HepG2 (cell line): Measurements from ENCODE around the gene CTNNA3. TPM values are rescaled to one million over a fixed set of nuclear protein-coding genes. Genes with fewer than 3 reads are reported as not detected.

ENCODE experiments used
- ATAC-seq: fragments of 200-7000 bp; cut with Tn5 transposase; 3 replicates; pipeline ENCODE4 v1.9.1; 2020; ENCODE audit warnings: mild to moderate bottlenecking, moderate library complexity
- BruUV-seq: library from RNA; stranded (reverse); fragments of 400-500 nt; replicated peaks from 2 replicates; lab custom pipeline; 2021; lab: Mats Ljungman, UMichigan
- CTCF ChIA-PET: fragments of 300-600 bp; formaldehyde crosslinking; extraction: SDS; loops from one replicate; lab custom pipeline; 2021; ENCODE audit warnings: low total read pairs, inconsistent platforms, low intra/inter-chr PET ratio; lab: Yijun Ruan, JAX
- POLR2A ChIA-PET: fragments of 350-600 bp; sonication (Branson Sonifier 250); formaldehyde crosslinking; loops from one replicate; lab custom pipeline; 2020; ENCODE audit warnings: antibody characterized with exemption, inconsistent platforms; lab: Yijun Ruan, JAX
- DNase-seq: peaks from one replicate; pipeline ENCODE4 v3.0.0-alpha.2; 2015; ENCODE audit warnings: low spot score
- FAIRE-seq: peaks from 3 replicates; lab custom pipeline; 2011; peaks lifted over from hg19 to GRCh38; lab: Jason Lieb, UNC
- H2AFZ ChIP-seq: one replicate; pipeline ENCODE4 v1.6.1; 2011; ENCODE audit warnings: low read length, inconsistent platforms
- H3K27ac ChIP-seq: fragments of 300-600 bp; 3 replicates; pipeline ENCODE4 v1.8.0; 2011; ENCODE audit warnings: mixed run types, mild to moderate bottlenecking, mixed read lengths, low read length, inconsistent platforms; ENCODE audit not compliant: insufficient read depth; ENCODE audit errors: extremely low read length
- H3K27me3 ChIP-seq, 2 experiments: fragments of 200-600 bp in 1 of 2; 2 replicates in 1 of 2; 3 replicates in 1 of 2; pipeline versions ENCODE4 v1.6.0 to v1.8.0; 2011; ENCODE audit warnings: low read length in 2 of 2, mild to moderate bottlenecking in 2 of 2, moderate library complexity in 2 of 2, inconsistent platforms in 1 of 2; ENCODE audit not compliant: insufficient read depth in 2 of 2, control insufficient read depth in 1 of 2
- H3K36me3 ChIP-seq, 2 experiments: fragments of 200-600 bp in 1 of 2; replicated peaks in 1 of 2; 2 replicates in 1 of 2; 3 replicates in 1 of 2; pipeline versions ENCODE4 v1.5.1 to v1.8.0; 2011; ENCODE audit warnings: low read length in 2 of 2, inconsistent platforms in 1 of 2; ENCODE audit not compliant: insufficient read depth in 2 of 2, control insufficient read depth in 1 of 2
- H3K4me1 ChIP-seq: 2 replicates; pipeline ENCODE4 v1.5.1; 2012; ENCODE audit warnings: low read length, inconsistent platforms; ENCODE audit not compliant: insufficient read depth
- H3K4me2 ChIP-seq: 2 replicates; pipeline ENCODE4 v1.6.0; 2011; ENCODE audit warnings: low read depth, low read length, inconsistent platforms
- H3K4me3 ChIP-seq, 3 experiments: fragments of 200-600 bp in 1 of 3; sonication (generic), shearing (Covaris generic) in 1 of 3; replicated peaks in 1 of 3; 2 replicates each; pipeline ENCODE4 v1.5.1; 2011 to 2016; ENCODE audit warnings: low read length in 3 of 3, inconsistent platforms in 2 of 3, low read depth in 2 of 3, mild to moderate bottlenecking in 2 of 3, control low read depth in 1 of 3, mixed read lengths in 1 of 3; ENCODE audit not compliant: insufficient read depth in 1 of 3
- H3K79me2 ChIP-seq: one replicate; pipeline ENCODE4 v1.6.1; 2011; ENCODE audit warnings: low read length, inconsistent platforms; ENCODE audit not compliant: insufficient read depth
- H3K9ac ChIP-seq: 2 replicates; pipeline ENCODE4 v1.6.0; 2011; ENCODE audit warnings: mild to moderate bottlenecking, low read depth, low read length, inconsistent platforms; ENCODE audit not compliant: insufficient read depth
- H3K9me3 ChIP-seq: 2 replicates; pipeline ENCODE4 v1.5.1; 2012; ENCODE audit warnings: mild to moderate bottlenecking, low read length
- H4K20me1 ChIP-seq: 2 replicates; pipeline ENCODE4 v1.6.0; 2011; ENCODE audit warnings: inconsistent platforms, mild to moderate bottlenecking, low read length, moderate library complexity; ENCODE audit not compliant: insufficient read depth
- CENPX ChIP-seq: sonication (generic); formaldehyde crosslinking; IDR thresholded peaks from 2 replicates; pipeline ENCODE4 v1.9.0; 2021; ENCODE audit warnings: mild to moderate bottlenecking, missing genetic modification reagents, moderate library complexity
- GPN1 ChIP-seq: sonication (generic); formaldehyde crosslinking; IDR thresholded peaks from 2 replicates; pipeline ENCODE4 v1.5.1; 2020; ENCODE audit warnings: missing genetic modification reagents, borderline replicate concordance
- GTF3A ChIP-seq: sonication (generic); formaldehyde crosslinking; conservative IDR thresholded peaks from 2 replicates; pipeline ENCODE4 v1.4.0; 2020; ENCODE audit warnings: mild to moderate bottlenecking, missing genetic modification reagents
- KDM2A ChIP-seq: sonication (generic); formaldehyde crosslinking; IDR thresholded peaks from 2 replicates; pipeline ENCODE4 v1.4.0; 2020; ENCODE audit warnings: low read depth, missing genetic modification reagents, borderline replicate concordance
- MTA1 ChIP-seq: sonication (generic); formaldehyde crosslinking; IDR thresholded peaks from 2 replicates; pipeline ENCODE4 v1.4.0; 2020; ENCODE audit warnings: missing genetic modification reagents, mild to moderate bottlenecking, borderline replicate concordance
- NFIC ChIP-seq: IDR thresholded peaks from 2 replicates; pipeline ENCODE4 v1.6.1; 2012; ENCODE audit warnings: mild to moderate bottlenecking, low read length, inconsistent platforms
- ZFP36L2 ChIP-seq: sonication (generic); formaldehyde crosslinking; IDR thresholded peaks from 2 replicates; pipeline ENCODE4 v1.4.0; 2020; ENCODE audit warnings: missing genetic modification reagents
- ZNF3 ChIP-seq: IDR thresholded peaks from 2 replicates; pipeline ENCODE4 v1.7.0; 2017; ENCODE audit warnings: inconsistent platforms
- ZNF549 ChIP-seq: sonication (generic); formaldehyde crosslinking; IDR thresholded peaks from 2 replicates; pipeline ENCODE4 v1.5.0; 2020; ENCODE audit warnings: missing genetic modification reagents
- ZNF550 ChIP-seq: sonication (generic); formaldehyde crosslinking; IDR thresholded peaks from 2 replicates; pipeline ENCODE4 v1.4.0; 2020; ENCODE audit warnings: mild to moderate bottlenecking, missing genetic modification reagents, borderline replicate concordance
- ZNF562 ChIP-seq: sonication (generic); formaldehyde crosslinking; IDR thresholded peaks from 2 replicates; pipeline ENCODE4 v1.8.0; 2022; ENCODE audit warnings: missing genetic modification reagents, borderline replicate concordance
- ZNF768 ChIP-seq: sonication (generic); formaldehyde crosslinking; IDR thresholded peaks from 2 replicates; pipeline ENCODE4 v1.4.0; 2020; ENCODE audit warnings: missing genetic modification reagents
- WGBS: methylation state at CpG from one replicate; pipeline ENCODE4 v1.1.6; 2017; ENCODE audit warnings: low lambda C conversion rate; 5-methylcytosine and 5-hydroxymethylcytosine counted together
- in situ Hi-C: cut with HindIII; loops from 2 replicates; pipeline ENCODE4 v1.10.0; 2017; ENCODE audit warnings: low pct_unique_long_range_greater_than_20kb; ENCODE audit not compliant: extremely low pct_ligation_motif_present
- intact Hi-C: fragments of 100-400 bp; cut with micrococcal nuclease; formaldehyde crosslinking; loops from one replicate; pipeline ENCODE4 v1.10.0; 2022; ENCODE audit not compliant: unreplicated experiment
- polyA plus RNA-seq, 8 experiments: library from polyadenylated mRNA; depleted of rRNA in 3 of 8; stranded (reverse) in 7 of 8; unstranded in 1 of 8; fragments of >200 nt; fragmentation: Illumina TruSeq in 4 of 8; extraction: Trizol in 4 of 8; gene quantifications; 2 replicates each; pipeline versions ENCODE4 v1.2.1 to v1.2.3, GENCODE V29; 2011 to 2016; ENCODE audit warnings: low read depth in 4 of 8, missing spikeins in 1 of 8, mixed read lengths in 1 of 8; ENCODE audit not compliant: insufficient read depth in 1 of 8
- total RNA-seq, 5 experiments: library from RNA; depleted of rRNA; stranded (reverse); fragments of >200 nt; fragmentation: Illumina TruSeq; extraction: Trizol; gene quantifications; 2 replicates each; pipeline ENCODE4 v1.2.3, GENCODE V29; 2016; ENCODE audit warnings: low read depth in 1 of 5
- TF ChIP-seq, protein P1 (sequence below): sonication (generic); formaldehyde crosslinking; IDR thresholded peaks from 2 replicates; pipeline ENCODE4 v1.5.0; 2020; ENCODE audit warnings: missing genetic modification reagents, mild to moderate bottlenecking, borderline replicate concordance
- TF ChIP-seq, protein P2 (sequence below): sonication (generic); formaldehyde crosslinking; IDR thresholded peaks from 2 replicates; pipeline ENCODE4 v1.4.0; 2020; ENCODE audit warnings: mild to moderate bottlenecking, low read depth, missing genetic modification reagents
- TF ChIP-seq, protein P3 (sequence below): sonication (generic); formaldehyde crosslinking; IDR thresholded peaks from 2 replicates; pipeline ENCODE4 v1.4.0; 2020; ENCODE audit warnings: mild to moderate bottlenecking, missing genetic modification reagents, borderline replicate concordance

The CTNNA3 gene
- total and polyA plus RNA-seq, 2 of the 13 experiments (the other 11 are each of a cell fraction or from before 2014, with no cell fraction given), result not detected

DNA sequence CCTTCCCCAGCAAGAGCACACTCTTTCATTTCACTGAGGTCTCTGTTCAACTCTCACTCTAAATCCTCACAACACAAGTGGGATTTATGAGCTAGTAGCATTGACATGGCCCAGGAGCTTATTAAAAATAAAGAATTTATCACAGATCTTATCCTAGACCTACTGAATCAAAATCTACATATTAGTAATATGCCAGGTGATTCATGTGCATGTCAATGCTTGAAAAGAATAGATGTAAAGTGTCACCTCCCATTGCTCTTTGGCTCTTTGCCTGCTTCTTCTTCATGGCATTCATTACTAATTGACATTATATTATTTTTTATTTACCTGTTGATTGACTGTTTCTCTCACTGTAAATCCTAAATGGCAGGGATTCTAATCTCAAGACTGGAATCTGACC lies 1229.4 kb downstream of the CTNNA3 start (continued):
- TF ChIP-seq ZNF549 (CRISPR knock-in tag) (no peak), ZNF562 (CRISPR knock-in tag) (no peak), GPN1 (no peak), ZFP36L2 (CRISPR knock-in tag) (no peak)
- TF ChIP-seq, protein P1, sequence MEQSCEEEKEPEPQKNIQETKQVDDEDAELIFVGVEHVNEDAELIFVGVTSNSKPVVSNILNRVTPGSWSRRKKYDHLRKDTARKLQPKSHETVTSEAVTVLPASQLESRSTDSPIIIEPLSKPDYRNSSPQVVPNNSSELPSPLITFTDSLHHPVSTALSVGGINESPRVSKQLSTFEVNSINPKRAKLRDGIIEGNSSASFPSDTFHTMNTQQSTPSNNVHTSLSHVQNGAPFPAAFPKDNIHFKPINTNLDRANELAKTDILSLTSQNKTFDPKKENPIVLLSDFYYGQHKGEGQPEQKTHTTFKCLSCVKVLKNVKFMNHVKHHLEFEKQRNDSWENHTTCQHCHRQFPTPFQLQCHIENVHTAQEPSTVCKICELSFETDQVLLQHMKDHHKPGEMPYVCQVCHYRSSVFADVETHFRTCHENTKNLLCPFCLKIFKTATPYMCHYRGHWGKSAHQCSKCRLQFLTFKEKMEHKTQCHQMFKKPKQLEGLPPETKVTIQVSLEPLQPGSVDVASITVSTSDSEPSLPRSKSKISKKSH, result no peak

DNA sequence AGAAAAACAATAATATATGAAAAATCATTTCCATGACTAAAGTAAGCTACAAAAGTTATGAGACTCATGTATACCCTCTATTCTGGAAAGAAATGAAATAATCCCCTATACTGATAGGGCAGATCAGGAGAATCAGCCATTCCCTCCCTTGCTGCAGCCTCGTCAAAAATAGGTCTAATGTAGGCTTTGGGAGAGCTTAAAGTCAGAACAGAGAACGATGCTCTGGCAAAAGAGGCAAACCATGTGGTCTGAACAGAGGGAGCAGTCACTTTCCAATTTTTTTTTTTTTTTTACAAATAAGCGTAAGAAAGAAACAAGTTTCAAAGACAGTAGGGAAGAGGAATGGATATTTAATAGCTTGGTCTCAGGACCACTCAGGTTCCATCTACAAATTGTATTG lies 1232.4 kb downstream of the CTNNA3 start:
- BruUV-seq, result no TSS peak
- Histone ChIP-seq H4K20me1 (no peaks in the 10 kb centered on the region), H3K4me3 (no peak overlapping the region), H3K9me3 (peaks cover 62% of the 10 kb centered on the region), H3K27ac (no peak overlapping the region), H3K4me1 (no peaks in the 10 kb centered on the region), H3K4me2 (no peak overlapping the region), H3K79me2 (no peaks in the 10 kb centered on the region), H3K36me3 (no peaks in the 10 kb centered on the region), H2AFZ (no peak overlapping the region), H3K9ac (no peak overlapping the region), H3K27me3 (no peaks in the 10 kb centered on the region)
- ATAC-seq, result no peak
- TF ChIP-seq ZNF3, result no peak
- TF ChIP-seq ZNF768 (CRISPR knock-in tag), result no peak
- TF ChIP-seq NFIC, result no peak
- TF ChIP-seq MTA1, result no peak
- TF ChIP-seq, protein P2, sequence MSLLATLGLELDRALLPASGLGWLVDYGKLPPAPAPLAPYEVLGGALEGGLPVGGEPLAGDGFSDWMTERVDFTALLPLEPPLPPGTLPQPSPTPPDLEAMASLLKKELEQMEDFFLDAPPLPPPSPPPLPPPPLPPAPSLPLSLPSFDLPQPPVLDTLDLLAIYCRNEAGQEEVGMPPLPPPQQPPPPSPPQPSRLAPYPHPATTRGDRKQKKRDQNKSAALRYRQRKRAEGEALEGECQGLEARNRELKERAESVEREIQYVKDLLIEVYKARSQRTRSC, result no peak
- TF ChIP-seq ZNF550, result no peak
- TF ChIP-seq CENPX (CRISPR knock-in tag), result no peak
- no peak for TF ChIP-seq GTF3A (CRISPR knock-in tag)
- TF ChIP-seq, protein P3, sequence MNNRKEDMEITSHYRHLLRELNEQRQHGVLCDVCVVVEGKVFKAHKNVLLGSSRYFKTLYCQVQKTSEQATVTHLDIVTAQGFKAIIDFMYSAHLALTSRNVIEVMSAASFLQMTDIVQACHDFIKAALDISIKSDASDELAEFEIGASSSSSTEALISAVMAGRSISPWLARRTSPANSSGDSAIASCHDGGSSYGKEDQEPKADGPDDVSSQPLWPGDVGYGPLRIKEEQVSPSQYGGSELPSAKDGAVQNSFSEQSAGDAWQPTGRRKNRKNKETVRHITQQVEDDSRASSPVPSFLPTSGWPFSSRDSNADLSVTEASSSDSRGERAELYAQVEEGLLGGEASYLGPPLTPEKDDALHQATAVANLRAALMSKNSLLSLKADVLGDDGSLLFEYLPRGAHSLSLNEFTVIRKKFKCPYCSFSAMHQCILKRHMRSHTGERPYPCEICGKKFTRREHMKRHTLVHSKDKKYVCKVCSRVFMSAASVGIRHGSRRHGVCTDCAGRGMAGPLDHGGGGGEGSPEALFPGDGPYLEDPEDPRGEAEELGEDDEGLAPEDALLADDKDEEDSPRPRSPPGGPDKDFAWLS, result no peak
- no peak for TF ChIP-seq KDM2A (CRISPR knock-in tag)
- 31% methylated on average over 3 of the region's 3 CpGs for WGBS
- no peak for DNase-seq
- CTCF ChIA-PET, result no interaction called here
- intact Hi-C loops (no loop called here), in situ Hi-C loops (no loop called here)
- POLR2A ChIA-PET, result no interaction called here
- no peak for FAIRE-seq
